Measurements from ENCODE around the gene LYPD8.

- TF ChIP-seq CTCF (IDR thresholded peaks at IDR 0.05), result no peak
- TF ChIP-seq POLR2A (IDR thresholded peaks at IDR 0.05), result no peak
- TF ChIP-seq EP300 (IDR thresholded peaks at IDR 0.05), result no peak
- TF ChIP-seq POLR2AphosphoS5 (IDR thresholded peaks at IDR 0.05), result no peak
Measured at GRCh38 chr1:248782416-248783141, 27.0 kb upstream of the LYPD8 start.
